Epithelial cell of proximal tubule (primary cell): ENCODE data around the gene MRC2. TPM values are rescaled to one million over a fixed set of nuclear protein-coding genes. Genes with fewer than 3 reads are reported as not detected.

Source experiments
- DNase-seq: peaks from one replicate; pipeline ENCODE4 v3.0.0-alpha.2; 2011; ENCODE audit warnings: low read depth
- H3K4me3 ChIP-seq: 2 replicates; pipeline ENCODE4 v1.5.1; 2011; ENCODE audit warnings: low read depth, mild to moderate bottlenecking, low read length
- total RNA-seq: library from RNA; depleted of rRNA; stranded (reverse); fragments of >200 nt; gene quantifications from 2 replicates; pipeline ENCODE4 v1.2.3, GENCODE V29; 2015
- TF ChIP-seq, protein P1 (sequence below): conservative IDR thresholded peaks from 2 replicates; pipeline ENCODE4 v1.5.1; 2012; ENCODE audit warnings: low read depth, mild to moderate bottlenecking, low read length

MRC2 gene
- total RNA-seq, 1 donor from 2014 or later: 50.4 TPM

DNA sequence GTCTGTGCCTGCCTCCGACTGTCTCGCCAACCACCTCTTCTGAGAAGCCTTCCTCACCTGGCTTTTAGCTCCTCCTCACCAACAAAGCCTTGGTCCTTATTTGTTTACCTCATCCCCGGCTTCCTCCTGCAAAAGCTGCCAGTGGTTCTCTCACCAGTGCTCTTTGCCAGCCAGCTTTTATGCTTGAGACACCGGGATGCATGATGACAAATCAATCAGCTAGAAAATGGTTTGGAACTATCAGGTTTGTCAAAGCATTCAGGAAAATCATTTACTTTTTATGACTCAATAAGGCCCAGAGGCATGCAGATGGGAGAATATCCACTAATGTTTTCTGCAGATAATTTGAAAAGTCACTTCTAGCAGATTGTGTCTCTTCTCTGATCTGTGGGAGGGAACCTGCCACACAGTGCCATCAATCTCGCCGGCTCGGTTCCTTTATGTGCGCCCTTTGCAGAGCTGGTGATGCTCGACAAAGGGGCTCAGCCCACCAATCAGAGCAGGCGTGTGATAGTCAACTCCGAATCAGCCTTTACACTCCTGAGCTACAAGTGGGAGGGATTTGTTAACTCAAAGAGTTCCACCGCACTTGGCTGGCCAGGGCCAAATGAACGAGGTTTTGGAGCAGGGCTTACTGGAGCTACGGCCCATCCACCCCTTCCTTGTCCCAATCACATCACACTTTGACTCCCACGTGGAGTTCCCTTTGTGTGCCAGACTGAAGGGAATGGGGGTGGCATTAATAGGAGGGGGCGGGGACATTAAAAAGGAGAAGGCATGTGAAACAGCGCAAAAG is 85.8 kb downstream of the MRC2 start:
- H3K4me3 ChIP-seq: no peak overlapping the region
- DNase-seq: no peak
- TF ChIP-seq, protein P1, sequence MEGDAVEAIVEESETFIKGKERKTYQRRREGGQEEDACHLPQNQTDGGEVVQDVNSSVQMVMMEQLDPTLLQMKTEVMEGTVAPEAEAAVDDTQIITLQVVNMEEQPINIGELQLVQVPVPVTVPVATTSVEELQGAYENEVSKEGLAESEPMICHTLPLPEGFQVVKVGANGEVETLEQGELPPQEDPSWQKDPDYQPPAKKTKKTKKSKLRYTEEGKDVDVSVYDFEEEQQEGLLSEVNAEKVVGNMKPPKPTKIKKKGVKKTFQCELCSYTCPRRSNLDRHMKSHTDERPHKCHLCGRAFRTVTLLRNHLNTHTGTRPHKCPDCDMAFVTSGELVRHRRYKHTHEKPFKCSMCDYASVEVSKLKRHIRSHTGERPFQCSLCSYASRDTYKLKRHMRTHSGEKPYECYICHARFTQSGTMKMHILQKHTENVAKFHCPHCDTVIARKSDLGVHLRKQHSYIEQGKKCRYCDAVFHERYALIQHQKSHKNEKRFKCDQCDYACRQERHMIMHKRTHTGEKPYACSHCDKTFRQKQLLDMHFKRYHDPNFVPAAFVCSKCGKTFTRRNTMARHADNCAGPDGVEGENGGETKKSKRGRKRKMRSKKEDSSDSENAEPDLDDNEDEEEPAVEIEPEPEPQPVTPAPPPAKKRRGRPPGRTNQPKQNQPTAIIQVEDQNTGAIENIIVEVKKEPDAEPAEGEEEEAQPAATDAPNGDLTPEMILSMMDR: no peak

DNA sequence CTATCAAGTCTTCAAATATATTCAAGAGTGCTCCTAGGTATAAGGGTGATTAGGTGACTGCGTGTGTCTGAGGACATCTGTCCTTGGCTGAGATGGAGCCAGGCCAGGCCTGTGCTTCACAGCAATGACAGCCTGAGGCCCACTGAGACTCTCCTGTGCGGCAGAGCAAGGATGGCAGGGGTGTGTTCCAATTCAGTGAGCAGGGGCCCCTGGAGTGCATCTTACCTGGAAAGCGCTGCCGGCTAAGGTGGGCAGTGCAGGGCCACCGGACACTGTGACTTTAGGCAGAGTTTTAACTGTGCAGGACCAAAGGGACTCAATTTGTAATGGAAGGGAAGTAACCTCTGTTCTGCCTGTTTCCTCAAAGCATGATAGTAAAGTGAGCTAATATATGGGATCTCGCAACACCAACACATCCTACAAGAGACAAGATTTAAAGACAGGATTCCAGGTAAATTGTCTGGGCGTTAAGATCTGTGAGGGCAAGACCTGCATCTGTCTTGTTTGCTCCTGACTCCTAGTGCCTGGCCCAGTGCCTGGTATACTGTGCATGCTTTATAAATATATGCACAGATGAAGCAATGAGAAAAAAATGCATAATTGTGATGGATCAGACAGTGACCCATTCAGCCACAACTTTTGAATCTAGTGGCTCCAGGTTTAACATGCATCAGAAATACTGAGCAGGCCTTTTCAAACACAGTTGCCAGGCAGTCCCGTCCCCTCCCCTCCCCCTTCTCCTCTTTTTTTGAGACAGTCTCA is 86.7 kb downstream of the MRC2 start:
- DNase-seq: no peak
- TF ChIP-seq, protein P1: no peak
- no peak overlapping the region for H3K4me3 ChIP-seq

DNA sequence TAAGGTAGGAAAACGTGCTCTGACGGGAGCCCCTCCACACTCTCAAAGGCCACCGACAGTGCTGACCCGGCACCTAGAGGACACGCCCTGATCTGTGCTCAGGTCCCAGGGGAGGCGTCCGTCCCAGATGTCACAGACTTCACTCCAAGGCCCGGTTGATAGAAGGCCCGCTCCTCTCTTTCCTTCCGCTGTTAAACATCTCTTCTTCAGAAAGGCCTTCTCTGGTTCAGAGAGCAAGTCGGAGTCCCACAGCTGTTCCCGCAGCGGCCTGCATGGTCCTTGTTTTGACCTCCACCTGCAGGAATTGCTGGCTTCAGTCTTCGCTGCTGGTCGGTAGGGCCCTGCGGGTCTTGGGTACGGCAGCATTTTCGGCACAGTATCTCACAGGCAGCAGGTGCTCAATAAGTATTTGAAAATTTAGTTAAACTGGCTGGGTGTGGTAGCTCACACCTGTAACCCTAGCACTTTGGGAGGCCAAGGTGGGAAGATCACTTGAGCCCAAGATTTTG is 88.5 kb downstream of the MRC2 start:
- TF ChIP-seq, protein P1: no peak
- DNase-seq: no peak
- no peak overlapping the region for H3K4me3 ChIP-seq

DNA sequence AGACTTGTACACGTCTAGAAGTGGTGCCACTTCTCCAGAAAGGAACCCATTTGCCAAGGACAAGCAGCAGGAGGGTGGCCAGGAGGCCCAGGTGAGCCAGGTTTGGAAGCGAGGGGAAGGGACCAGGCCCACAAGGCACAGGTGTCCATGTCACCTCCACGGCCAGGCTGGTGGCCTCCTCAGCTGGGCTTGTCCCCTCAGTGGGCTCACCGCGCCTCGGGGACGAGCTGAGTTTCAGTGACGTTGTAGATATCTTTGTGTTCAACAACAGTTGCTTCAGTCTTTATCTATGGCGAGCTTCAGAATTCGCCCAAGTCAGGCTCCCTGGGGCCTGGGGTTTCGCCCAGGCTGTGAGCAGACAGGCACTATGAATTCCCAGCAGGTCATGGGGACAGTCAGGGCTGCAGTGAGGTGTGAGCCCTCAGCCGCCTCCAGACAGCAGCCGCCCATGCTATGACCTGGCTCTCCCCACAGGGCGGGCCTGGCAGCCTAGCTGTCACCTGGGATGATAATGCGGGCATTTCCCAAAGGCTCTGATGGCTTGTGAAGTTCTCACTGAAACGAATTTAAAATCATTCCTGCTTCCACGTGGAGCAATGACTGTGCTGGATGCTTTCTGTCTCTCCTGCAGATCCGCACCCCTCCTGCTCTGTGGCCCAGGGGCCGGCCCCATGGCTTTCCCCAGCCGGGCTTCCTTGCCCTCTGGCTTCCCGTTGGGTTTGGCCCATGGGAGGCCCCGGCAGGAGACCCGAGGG is 89.5 kb downstream of the MRC2 start:
- TF ChIP-seq, protein P1: no peak
- DNase-seq: no peak
- no peak overlapping the region for H3K4me3 ChIP-seq

DNA sequence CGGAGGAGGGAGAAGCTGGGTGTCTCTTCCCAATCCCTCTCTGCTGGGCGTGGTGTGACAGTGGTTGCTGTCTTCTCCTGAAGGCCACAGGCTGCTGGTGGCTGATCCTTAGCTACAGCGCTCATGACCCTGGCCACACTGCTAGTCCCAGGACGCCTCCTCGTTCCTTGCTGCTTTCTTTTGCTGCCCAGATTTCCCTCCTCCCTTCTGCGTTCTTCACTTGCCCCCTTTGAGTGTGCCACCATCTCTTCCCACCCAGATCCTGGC is 90.1 kb downstream of the MRC2 start:
- no peak for DNase-seq
- TF ChIP-seq, protein P1: no peak
- no peak overlapping the region for H3K4me3 ChIP-seq

DNA sequence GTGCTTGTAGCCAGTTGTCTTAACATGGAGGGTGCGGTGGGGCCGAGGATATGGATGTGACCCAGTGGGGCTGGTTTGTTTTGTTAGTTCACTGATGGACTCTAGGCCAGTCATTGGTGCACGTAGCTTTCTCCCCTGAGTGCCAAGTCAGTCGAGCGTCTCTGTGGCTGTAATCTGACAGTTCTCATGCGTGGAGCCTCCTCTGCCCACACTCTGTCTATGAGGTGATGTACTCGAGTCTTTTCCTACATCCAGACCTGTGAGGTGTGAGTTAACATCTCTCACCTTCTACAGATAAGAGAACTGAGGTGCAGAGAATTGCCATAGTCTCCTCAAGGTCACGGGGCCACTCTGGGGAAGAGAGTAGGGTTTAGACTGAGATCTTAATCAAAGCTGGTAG is 90.4 kb downstream of the MRC2 start:
- no peak overlapping the region for H3K4me3 ChIP-seq
- TF ChIP-seq, protein P1: no peak
- no peak for DNase-seq
